ENCODE measurements around the gene ARL8B. TPM values are rescaled to one million over a fixed set of nuclear protein-coding genes. Genes with fewer than 3 reads are reported as not detected.
"Not testable (repeated sequence)": the region's sequence is repeated elsewhere in the genome, so short reads cannot be mapped to it uniquely, and the experiment has no call there.

The ARL8B gene
- total and polyA plus RNA-seq, 4 donors = 20.2 to 36.2 (median 24.2) TPM

DNA sequence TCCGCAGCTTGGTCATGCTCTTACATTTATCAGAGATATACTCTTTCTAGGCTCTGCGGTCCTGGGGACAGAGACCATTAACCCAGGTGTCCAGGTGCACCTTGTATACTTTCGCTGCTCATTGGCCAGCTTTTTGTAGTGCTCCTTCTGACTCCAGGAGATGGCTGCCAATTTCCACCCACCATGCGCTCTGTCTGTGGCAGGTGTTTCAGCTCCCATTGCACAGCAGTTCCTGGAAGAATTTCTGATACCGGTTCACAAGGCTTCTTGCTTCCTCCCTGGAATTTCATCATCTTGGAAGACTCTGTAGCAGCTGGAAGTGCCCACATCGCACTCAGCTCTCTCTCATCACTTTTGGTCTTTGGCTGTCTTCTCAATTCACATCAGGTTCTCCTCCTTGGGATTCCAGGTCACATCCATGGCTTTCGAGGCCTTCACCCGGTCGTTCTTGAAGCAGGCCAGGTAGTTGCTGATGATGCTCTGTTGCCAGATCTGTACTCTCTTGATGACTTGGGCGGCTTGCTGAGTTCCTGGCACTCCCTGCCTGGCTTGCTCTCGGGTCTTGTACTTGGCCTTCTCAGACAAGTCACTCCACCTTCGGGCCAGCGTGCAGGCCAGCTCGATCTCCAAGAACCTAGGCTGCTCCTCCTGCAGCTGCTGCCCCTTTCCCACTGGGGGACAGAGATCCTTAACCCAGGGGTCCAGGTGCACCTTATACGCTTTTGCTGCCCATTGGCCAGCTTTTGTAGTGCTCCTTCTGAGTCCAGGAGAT is 41.1 kb upstream of the ARL8B start (continued):
- TF ChIP-seq FOXA1 (IDR thresholded peaks at IDR 0.05) (no peak), RXRA (IDR thresholded peaks at IDR 0.05) (no peak), SP1 (IDR thresholded peaks at IDR 0.05) (no peak), GABPA (IDR thresholded peaks at IDR 0.05 in 1 of 2, conservative IDR thresholded peaks at IDR 0.05 in 1 of 2) (no peak)
- TF ChIP-seq, protein P1, sequence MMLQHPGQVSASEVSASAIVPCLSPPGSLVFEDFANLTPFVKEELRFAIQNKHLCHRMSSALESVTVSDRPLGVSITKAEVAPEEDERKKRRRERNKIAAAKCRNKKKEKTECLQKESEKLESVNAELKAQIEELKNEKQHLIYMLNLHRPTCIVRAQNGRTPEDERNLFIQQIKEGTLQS (IDR thresholded peaks at IDR 0.05) = no peak
- TF ChIP-seq, protein P2, sequence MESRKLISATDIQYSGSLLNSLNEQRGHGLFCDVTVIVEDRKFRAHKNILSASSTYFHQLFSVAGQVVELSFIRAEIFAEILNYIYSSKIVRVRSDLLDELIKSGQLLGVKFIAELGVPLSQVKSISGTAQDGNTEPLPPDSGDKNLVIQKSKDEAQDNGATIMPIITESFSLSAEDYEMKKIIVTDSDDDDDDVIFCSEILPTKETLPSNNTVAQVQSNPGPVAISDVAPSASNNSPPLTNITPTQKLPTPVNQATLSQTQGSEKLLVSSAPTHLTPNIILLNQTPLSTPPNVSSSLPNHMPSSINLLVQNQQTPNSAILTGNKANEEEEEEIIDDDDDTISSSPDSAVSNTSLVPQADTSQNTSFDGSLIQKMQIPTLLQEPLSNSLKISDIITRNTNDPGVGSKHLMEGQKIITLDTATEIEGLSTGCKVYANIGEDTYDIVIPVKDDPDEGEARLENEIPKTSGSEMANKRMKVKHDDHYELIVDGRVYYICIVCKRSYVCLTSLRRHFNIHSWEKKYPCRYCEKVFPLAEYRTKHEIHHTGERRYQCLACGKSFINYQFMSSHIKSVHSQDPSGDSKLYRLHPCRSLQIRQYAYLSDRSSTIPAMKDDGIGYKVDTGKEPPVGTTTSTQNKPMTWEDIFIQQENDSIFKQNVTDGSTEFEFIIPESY (IDR thresholded peaks at IDR 0.05) = no peak

DNA sequence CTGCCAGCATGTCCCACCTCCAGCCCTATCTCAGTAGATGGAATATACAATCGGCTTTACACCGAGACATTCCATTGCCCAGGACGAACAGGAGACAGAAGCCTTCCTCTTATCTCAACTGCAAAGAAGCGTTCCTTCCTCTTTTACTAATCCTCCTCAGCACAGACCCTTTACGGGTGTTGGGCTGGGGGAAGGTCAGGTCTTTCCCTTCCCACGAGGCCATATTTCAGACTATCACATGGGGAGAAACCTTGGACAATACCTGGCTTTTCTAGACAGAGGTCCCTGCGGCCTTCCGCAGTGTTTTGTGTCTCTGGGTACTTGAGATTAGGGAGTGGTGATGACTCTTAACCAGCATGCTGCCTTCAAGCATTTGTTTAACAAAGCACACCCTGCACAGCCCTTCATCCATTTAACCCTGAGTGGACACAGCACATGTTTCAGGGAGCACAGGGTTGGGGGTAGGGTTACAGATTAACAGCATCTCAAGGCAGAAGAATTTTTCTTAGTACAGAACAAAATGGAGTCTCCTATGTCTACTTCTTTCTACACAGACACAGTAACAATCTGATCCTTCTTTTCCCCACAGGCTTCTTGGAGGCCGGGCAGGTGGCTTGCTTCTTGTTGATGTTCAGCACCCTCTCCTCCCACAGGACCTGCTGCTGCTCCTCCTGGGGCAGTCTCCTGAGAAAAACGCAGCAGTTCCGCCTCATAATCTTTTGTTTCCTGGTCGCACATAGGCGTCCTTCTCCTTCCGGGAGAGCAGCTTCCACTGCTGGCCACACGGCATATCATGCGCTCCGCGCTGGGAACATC is 39.9 kb upstream of the ARL8B start:
- not testable (repeated sequence) for H3K27ac ChIP-seq (ENCODE audit: low read depth in 1 of 2, low read length in 2 of 2); H3K4me3 ChIP-seq (ENCODE audit: low read depth in 1 of 3, low read length in 3 of 3); H3K4me1 ChIP-seq (ENCODE audit: control insufficient read depth in 4 of 4, insufficient read depth in 4 of 4, low read length in 3 of 4); H3K27me3 ChIP-seq (ENCODE audit: control insufficient read depth in 4 of 4, insufficient read depth in 4 of 4, low read length in 3 of 4); H3K36me3 ChIP-seq (ENCODE audit: control insufficient read depth in 4 of 4, insufficient read depth in 3 of 4, low read depth in 1 of 4, low read length in 3 of 4); H3K9ac ChIP-seq (ENCODE audit: low read depth in 1 of 2, low read length in 2 of 2); DNase-seq (ENCODE audit: low spot score); H3K9me3 ChIP-seq (ENCODE audit: control insufficient read depth in 4 of 4, low read length in 3 of 4)
- 66% methylated on average over 18 of the region's 18 CpGs for WGBS

DNA sequence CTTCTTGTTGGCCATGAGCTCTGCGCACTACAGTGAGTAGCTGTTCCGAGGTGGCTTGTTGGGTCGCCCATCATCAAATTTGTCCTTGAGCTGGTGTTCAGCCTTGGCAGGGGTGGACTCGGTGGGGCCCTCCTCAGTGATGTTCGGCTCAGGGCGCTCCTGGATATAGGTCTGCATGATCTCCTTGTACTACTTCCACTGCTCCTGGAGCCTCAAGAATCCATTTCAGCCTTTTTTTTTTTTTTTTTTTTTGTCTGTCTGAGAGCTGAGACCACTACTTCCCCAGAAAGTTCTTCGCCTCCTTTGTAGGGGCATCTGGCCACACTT is 39.3 kb upstream of the ARL8B start:
- H3K9ac ChIP-seq (ENCODE audit: low read depth in 1 of 2, low read length in 2 of 2) = no peak overlapping the region
- no peaks in the 10 kb centered on the region for H3K4me1 ChIP-seq (ENCODE audit: control insufficient read depth in 4 of 4, insufficient read depth in 4 of 4, low read length in 3 of 4)
- H3K4me3 ChIP-seq (ENCODE audit: low read depth in 1 of 3, low read length in 3 of 3) = no peak overlapping the region
- 84% methylated on average over 7 of the region's 7 CpGs for WGBS
- no peaks in the 10 kb centered on the region for H3K36me3 ChIP-seq (ENCODE audit: control insufficient read depth in 4 of 4, insufficient read depth in 3 of 4, low read depth in 1 of 4, low read length in 3 of 4)
- no peaks in the 10 kb centered on the region for H3K27me3 ChIP-seq (ENCODE audit: control insufficient read depth in 4 of 4, insufficient read depth in 4 of 4, low read length in 3 of 4)
- TF ChIP-seq, protein P3, sequence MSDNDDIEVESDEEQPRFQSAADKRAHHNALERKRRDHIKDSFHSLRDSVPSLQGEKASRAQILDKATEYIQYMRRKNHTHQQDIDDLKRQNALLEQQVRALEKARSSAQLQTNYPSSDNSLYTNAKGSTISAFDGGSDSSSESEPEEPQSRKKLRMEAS (IDR thresholded peaks at IDR 0.05) = no peak
- TF ChIP-seq, protein P4, sequence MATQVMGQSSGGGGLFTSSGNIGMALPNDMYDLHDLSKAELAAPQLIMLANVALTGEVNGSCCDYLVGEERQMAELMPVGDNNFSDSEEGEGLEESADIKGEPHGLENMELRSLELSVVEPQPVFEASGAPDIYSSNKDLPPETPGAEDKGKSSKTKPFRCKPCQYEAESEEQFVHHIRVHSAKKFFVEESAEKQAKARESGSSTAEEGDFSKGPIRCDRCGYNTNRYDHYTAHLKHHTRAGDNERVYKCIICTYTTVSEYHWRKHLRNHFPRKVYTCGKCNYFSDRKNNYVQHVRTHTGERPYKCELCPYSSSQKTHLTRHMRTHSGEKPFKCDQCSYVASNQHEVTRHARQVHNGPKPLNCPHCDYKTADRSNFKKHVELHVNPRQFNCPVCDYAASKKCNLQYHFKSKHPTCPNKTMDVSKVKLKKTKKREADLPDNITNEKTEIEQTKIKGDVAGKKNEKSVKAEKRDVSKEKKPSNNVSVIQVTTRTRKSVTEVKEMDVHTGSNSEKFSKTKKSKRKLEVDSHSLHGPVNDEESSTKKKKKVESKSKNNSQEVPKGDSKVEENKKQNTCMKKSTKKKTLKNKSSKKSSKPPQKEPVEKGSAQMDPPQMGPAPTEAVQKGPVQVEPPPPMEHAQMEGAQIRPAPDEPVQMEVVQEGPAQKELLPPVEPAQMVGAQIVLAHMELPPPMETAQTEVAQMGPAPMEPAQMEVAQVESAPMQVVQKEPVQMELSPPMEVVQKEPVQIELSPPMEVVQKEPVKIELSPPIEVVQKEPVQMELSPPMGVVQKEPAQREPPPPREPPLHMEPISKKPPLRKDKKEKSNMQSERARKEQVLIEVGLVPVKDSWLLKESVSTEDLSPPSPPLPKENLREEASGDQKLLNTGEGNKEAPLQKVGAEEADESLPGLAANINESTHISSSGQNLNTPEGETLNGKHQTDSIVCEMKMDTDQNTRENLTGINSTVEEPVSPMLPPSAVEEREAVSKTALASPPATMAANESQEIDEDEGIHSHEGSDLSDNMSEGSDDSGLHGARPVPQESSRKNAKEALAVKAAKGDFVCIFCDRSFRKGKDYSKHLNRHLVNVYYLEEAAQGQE (IDR thresholded peaks at IDR 0.05) = no peak
- no peak for TF ChIP-seq SP1 (IDR thresholded peaks at IDR 0.05)
- no peak for TF ChIP-seq TAF1 (conservative IDR thresholded peaks at IDR 0.05)
- no peak for TF ChIP-seq NR2F2 (IDR thresholded peaks at IDR 0.05)
- TF ChIP-seq HNF4A (conservative IDR thresholded peaks at IDR 0.05) = no peak
- H3K27ac ChIP-seq (ENCODE audit: low read depth in 1 of 2, low read length in 2 of 2) = no peak overlapping the region
- no peak for DNase-seq (ENCODE audit: low spot score)
- no peaks in the 10 kb centered on the region for H3K9me3 ChIP-seq (ENCODE audit: control insufficient read depth in 4 of 4, low read length in 3 of 4)

All from liver (tissue), 9 donors.